ENCODE data around the gene POU2F2.

The POU2F2 gene

DNA sequence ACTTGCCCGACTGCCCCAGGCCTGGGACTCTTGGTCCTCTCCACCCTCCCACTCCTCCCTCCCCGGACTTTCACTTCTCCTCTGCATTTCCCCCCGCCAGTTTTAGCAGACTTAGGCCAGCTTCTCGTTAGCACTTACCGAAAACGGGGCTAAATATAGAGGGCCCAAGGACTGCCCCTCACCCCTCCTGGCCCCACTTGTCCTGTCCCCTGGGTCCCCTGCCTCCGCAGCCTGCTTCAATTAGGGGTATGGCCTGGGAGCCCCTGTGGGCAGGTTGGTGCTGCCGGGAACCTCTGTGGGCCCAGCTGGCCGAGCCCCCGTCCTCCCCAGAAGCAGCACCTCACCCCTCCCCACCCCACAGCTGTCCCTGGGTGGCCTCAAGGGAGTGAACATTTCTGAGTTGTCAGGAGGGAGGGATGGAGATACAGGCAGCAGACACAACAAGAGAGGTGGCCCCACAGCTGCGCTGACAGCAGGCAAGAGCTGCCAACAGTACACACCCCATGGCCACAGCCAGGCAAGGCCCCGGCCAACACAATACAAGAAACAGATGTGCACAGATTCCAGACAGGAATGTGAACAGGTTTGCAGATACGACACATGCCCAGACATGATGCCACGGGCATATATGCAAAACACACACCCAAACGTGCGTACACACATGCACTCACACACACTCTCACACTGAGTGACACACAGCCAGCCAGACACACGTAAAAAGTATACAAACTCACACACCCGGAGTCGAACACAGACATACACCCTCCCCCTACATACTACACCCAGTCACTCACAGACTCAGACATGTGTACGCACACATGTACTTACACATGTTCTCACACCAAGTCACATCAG lies 2.6 kb downstream of the POU2F2 start:
- DNase-seq (ENCODE audit: low read depth, low spot score), result no peak
- in situ Hi-C loops (cut with HindIII; ENCODE audit: low sequenced_read_pairs), result no loop called here
- H3K4me3 ChIP-seq (ENCODE audit: low read depth, low read length), result no peak overlapping the region
- TF ChIP-seq, protein P1, sequence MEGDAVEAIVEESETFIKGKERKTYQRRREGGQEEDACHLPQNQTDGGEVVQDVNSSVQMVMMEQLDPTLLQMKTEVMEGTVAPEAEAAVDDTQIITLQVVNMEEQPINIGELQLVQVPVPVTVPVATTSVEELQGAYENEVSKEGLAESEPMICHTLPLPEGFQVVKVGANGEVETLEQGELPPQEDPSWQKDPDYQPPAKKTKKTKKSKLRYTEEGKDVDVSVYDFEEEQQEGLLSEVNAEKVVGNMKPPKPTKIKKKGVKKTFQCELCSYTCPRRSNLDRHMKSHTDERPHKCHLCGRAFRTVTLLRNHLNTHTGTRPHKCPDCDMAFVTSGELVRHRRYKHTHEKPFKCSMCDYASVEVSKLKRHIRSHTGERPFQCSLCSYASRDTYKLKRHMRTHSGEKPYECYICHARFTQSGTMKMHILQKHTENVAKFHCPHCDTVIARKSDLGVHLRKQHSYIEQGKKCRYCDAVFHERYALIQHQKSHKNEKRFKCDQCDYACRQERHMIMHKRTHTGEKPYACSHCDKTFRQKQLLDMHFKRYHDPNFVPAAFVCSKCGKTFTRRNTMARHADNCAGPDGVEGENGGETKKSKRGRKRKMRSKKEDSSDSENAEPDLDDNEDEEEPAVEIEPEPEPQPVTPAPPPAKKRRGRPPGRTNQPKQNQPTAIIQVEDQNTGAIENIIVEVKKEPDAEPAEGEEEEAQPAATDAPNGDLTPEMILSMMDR (IDR thresholded peaks at IDR 0.05; ENCODE audit: low read depth, low read length), result no peak

GRCh38 chr19:42126574-42126973 lies 5.7 kb downstream of the POU2F2 start:
- no peak overlapping the region for H3K4me3 ChIP-seq (ENCODE audit: low read depth, low read length)
- TF ChIP-seq, protein P1 (IDR thresholded peaks at IDR 0.05; ENCODE audit: low read depth, low read length), result no peak
- in situ Hi-C loops (cut with HindIII; ENCODE audit: low sequenced_read_pairs), result no loop called here
- no peak for DNase-seq (ENCODE audit: low read depth, low spot score)

- no peak overlapping the region for H3K4me3 ChIP-seq (ENCODE audit: low read depth, low read length)
- TF ChIP-seq, protein P1 (IDR thresholded peaks at IDR 0.05; ENCODE audit: low read depth, low read length), result no peak
- no peak for DNase-seq (ENCODE audit: low read depth, low spot score)
- in situ Hi-C loops (cut with HindIII; ENCODE audit: low sequenced_read_pairs), result no loop called here
Measured at GRCh38 chr19:42125536-42125935, 6.7 kb downstream of the POU2F2 start.

GRCh38 chr19:42124386-42124901 lies 7.8 kb downstream of the POU2F2 start:
- no peak for DNase-seq (ENCODE audit: low read depth, low spot score)
- in situ Hi-C loops (cut with HindIII; ENCODE audit: low sequenced_read_pairs), result no loop called here
- H3K4me3 ChIP-seq (ENCODE audit: low read depth, low read length), result no peak overlapping the region
- TF ChIP-seq, protein P1 (IDR thresholded peaks at IDR 0.05; ENCODE audit: low read depth, low read length), result no peak

DNA sequence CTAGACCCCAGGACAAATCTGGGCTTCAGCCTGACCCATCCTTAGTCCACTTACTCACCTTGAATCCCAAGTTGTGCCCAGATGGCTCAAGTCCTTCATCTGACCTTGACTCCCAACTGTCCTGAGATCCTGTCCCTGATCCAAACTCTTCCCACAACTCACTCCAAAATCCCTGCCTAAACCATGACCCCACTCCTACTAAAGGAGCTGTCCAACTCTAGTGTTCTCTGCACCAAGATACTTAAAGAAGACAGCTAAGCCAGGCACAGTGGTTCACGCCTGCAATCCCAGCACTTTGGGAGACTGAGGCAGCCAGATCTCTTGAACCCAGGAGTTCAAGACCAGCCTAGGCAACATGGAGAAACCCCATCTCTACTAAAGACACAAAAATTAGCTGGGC lies 8.5 kb downstream of the POU2F2 start:
- H3K4me3 ChIP-seq (ENCODE audit: low read depth, low read length), result no peak overlapping the region
- TF ChIP-seq, protein P1 (IDR thresholded peaks at IDR 0.05; ENCODE audit: low read depth, low read length), result no peak
- DNase-seq (ENCODE audit: low read depth, low spot score), result no peak
- in situ Hi-C loops (cut with HindIII; ENCODE audit: low sequenced_read_pairs), result no loop called here

GRCh38 chr19:42122691-42123607 lies 9.3 kb downstream of the POU2F2 start:
- H3K4me3 ChIP-seq (ENCODE audit: low read depth, low read length), result no peak overlapping the region
- DNase-seq (ENCODE audit: low read depth, low spot score), result no peak
- in situ Hi-C loops (cut with HindIII; ENCODE audit: low sequenced_read_pairs), result no loop called here
- TF ChIP-seq, protein P1 (IDR thresholded peaks at IDR 0.05; ENCODE audit: low read depth, low read length), result peak; percentile 6
